Measurements from ENCODE around the gene EEF1A2. TPM values are rescaled to one million over a fixed set of nuclear protein-coding genes. Genes with fewer than 3 reads are reported as not detected.

Gene EEF1A2
- polyA plus RNA-seq, 3 donors, result 0.08 TPM; not detected in 2

DNA sequence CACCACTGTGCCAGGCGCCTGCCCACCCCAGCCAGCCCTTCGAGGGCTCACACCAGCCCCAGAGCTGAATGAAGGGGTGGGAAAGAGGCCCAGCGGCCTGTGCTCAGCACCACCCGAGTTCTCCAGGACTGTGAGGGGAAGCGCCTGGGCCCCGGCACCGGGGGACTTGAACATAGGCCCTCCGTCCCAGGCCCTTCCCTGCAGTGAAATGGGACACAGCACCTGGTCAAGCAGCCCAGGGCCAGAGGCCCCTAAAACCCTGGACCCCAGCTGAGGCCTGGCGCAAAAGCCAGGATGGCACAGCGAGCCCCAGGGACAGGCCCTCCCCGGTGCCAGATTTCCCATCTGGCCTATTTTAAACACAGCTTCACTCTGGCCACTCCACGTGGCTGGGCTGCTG, 30.5 kb downstream of the EEF1A2 start:
- Histone ChIP-seq H3K36me3 (replicated peaks in 1 of 2; ENCODE audit: control insufficient read depth in 1 of 2, insufficient read depth in 2 of 2, low read length in 2 of 2) (no peaks in the 10 kb centered on the region), H3K4me3 (replicated peaks in 1 of 3; ENCODE audit: low read depth in 2 of 3, low read length in 3 of 3) (no peak overlapping the region), H3K4me1 (ENCODE audit: control insufficient read depth in 1 of 2, insufficient read depth in 2 of 2, low read length in 2 of 2) (no peaks in the 10 kb centered on the region), H3K9me3 (replicated peaks in 1 of 2; ENCODE audit: control insufficient read depth in 1 of 2, insufficient read depth in 1 of 2, low read length in 2 of 2) (no peaks in the 10 kb centered on the region), H3K27me3 (ENCODE audit: control insufficient read depth in 2 of 2, insufficient read depth in 2 of 2, low read length in 2 of 2) (peaks cover 5 to 23% of the 10 kb centered on the region in 2 donors), H3K4me2 (replicated peaks; ENCODE audit: extremely low read depth, low read length, poor library complexity, severe bottlenecking) (no peak overlapping the region), H3K9ac (ENCODE audit: insufficient read depth, low read length, poor library complexity, severe bottlenecking) (no peak overlapping the region), H4K20me1 (ENCODE audit: insufficient read depth, low read length) (no peaks in the 10 kb centered on the region), H3K79me2 (ENCODE audit: insufficient read depth, low read length) (no peaks in the 10 kb centered on the region), H3K27ac (ENCODE audit: low read depth in 1 of 2, low read length in 2 of 2) (no peak overlapping the region), H2AFZ (ENCODE audit: insufficient read depth, low read depth, low read length, poor library complexity, severe bottlenecking) (no peak overlapping the region)
- Mint-ChIP-seq H3K4me3 (no peak overlapping the region), H3K4me1 (no peaks in the 10 kb centered on the region), H3K27ac (no peak overlapping the region), H3K36me3 (no peaks in the 10 kb centered on the region), H3K9me3 (peaks cover 0 to 4% (median 0%) of the 10 kb centered on the region in 7 donors), H3K27me3 (ENCODE audit: low read depth in 3 of 3) (peaks cover 15 to 46% (median 32%) of the 10 kb centered on the region in 3 donors)
- WGBS (ENCODE audit: insufficient coverage), result 87% methylated on average over 11 of the region's 12 CpGs
- intact Hi-C loops (cut with micrococcal nuclease), result no loop called here
- DNase-seq, result no peak
- TF ChIP-seq, protein P1, sequence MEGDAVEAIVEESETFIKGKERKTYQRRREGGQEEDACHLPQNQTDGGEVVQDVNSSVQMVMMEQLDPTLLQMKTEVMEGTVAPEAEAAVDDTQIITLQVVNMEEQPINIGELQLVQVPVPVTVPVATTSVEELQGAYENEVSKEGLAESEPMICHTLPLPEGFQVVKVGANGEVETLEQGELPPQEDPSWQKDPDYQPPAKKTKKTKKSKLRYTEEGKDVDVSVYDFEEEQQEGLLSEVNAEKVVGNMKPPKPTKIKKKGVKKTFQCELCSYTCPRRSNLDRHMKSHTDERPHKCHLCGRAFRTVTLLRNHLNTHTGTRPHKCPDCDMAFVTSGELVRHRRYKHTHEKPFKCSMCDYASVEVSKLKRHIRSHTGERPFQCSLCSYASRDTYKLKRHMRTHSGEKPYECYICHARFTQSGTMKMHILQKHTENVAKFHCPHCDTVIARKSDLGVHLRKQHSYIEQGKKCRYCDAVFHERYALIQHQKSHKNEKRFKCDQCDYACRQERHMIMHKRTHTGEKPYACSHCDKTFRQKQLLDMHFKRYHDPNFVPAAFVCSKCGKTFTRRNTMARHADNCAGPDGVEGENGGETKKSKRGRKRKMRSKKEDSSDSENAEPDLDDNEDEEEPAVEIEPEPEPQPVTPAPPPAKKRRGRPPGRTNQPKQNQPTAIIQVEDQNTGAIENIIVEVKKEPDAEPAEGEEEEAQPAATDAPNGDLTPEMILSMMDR (IDR thresholded peaks at IDR 0.05), result no peak

DNA sequence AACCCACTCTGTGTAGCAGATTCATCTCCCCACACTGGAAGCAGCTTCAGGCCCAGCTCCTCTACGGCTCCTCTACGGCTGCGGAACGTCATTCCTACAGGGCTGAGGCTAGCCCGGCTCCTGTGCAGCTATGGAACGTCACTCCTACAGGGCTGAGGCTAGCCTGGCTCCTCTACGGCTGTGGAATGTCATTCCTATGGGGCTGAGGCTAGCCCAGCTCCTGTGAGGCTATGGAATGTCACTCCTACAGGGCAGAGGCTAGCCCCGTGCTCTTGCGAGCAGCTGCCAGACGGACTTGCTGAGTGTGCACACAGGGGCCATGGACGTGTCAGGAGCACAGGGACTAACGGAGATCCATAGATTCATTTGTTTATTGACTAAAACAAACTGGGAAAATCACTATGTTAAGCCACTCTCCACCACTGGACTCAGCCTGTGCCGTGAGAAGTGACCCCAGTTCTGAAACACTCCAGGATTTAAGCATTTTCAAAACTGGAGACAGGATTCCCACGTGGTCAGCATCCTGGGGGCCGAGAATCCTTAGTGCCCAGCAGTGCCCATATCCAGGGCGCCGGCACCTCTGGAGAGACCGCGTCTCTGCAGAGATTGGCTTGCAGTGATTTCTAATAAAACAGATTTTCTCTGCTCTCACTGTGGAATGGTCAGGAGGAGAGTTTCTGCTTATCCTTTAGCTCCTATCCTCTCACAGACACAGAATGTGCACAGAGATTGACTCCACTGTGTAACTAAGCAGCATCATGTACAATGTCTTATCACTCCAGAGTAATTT, 31.4 kb downstream of the EEF1A2 start:
- no peak overlapping the region for H3K4me3 Mint-ChIP-seq
- no peaks in the 10 kb centered on the region for H3K4me1 ChIP-seq (ENCODE audit: control insufficient read depth in 1 of 2, insufficient read depth in 2 of 2, low read length in 2 of 2)
- no peak overlapping the region for H3K27ac ChIP-seq (ENCODE audit: low read depth in 1 of 2, low read length in 2 of 2)
- H3K9ac ChIP-seq (ENCODE audit: insufficient read depth, low read length, poor library complexity, severe bottlenecking), result no peak overlapping the region
- H3K27me3 Mint-ChIP-seq (ENCODE audit: low read depth in 3 of 3), result peaks cover 12 to 44% (median 28%) of the 10 kb centered on the region in 3 donors
- H3K9me3 Mint-ChIP-seq, result peaks cover 0 to 4% (median 0%) of the 10 kb centered on the region in 7 donors
- H3K27me3 ChIP-seq (ENCODE audit: control insufficient read depth in 2 of 2, insufficient read depth in 2 of 2, low read length in 2 of 2), result peaks cover 2 to 17% of the 10 kb centered on the region in 2 donors
- no peak for DNase-seq
- H4K20me1 ChIP-seq (ENCODE audit: insufficient read depth, low read length), result no peaks in the 10 kb centered on the region
- H2AFZ ChIP-seq (ENCODE audit: insufficient read depth, low read depth, low read length, poor library complexity, severe bottlenecking), result no peak overlapping the region
- H3K4me3 ChIP-seq (replicated peaks in 1 of 3; ENCODE audit: low read depth in 2 of 3, low read length in 3 of 3), result no peak overlapping the region
- no peak overlapping the region for H3K27ac Mint-ChIP-seq
- no peaks in the 10 kb centered on the region for H3K36me3 ChIP-seq (replicated peaks in 1 of 2; ENCODE audit: control insufficient read depth in 1 of 2, insufficient read depth in 2 of 2, low read length in 2 of 2)
- intact Hi-C loops (cut with micrococcal nuclease), result no loop called here
- TF ChIP-seq, protein P1 (IDR thresholded peaks at IDR 0.05), result no peak
- H3K4me2 ChIP-seq (replicated peaks; ENCODE audit: extremely low read depth, low read length, poor library complexity, severe bottlenecking), result no peak overlapping the region
- H3K9me3 ChIP-seq (replicated peaks in 1 of 2; ENCODE audit: control insufficient read depth in 1 of 2, insufficient read depth in 1 of 2, low read length in 2 of 2), result no peaks in the 10 kb centered on the region
- H3K79me2 ChIP-seq (ENCODE audit: insufficient read depth, low read length), result no peaks in the 10 kb centered on the region
- no peaks in the 10 kb centered on the region for H3K36me3 Mint-ChIP-seq
- no peaks in the 10 kb centered on the region for H3K4me1 Mint-ChIP-seq
- WGBS (ENCODE audit: insufficient coverage), result 84% methylated on average over 13 of the region's 19 CpGs

All from CD14-positive monocyte (primary cell).